Hematopoietic multipotent progenitor cell treated with erythropoietin and hydrocortisone succinate and interleukin-3 and kit ligand, for 15 days (in vitro differentiated cells): ENCODE results near the gene MOCS1.
"Not testable (repeated sequence)": the region's sequence is repeated elsewhere in the genome, so short reads cannot be mapped to it uniquely, and the experiment has no call there.

Experiments used
- DNase-seq: peaks from one replicate; pipeline ENCODE4 v3.0.0-alpha.2; 2015; ENCODE audit warnings: low spot score

Gene MOCS1

DNA sequence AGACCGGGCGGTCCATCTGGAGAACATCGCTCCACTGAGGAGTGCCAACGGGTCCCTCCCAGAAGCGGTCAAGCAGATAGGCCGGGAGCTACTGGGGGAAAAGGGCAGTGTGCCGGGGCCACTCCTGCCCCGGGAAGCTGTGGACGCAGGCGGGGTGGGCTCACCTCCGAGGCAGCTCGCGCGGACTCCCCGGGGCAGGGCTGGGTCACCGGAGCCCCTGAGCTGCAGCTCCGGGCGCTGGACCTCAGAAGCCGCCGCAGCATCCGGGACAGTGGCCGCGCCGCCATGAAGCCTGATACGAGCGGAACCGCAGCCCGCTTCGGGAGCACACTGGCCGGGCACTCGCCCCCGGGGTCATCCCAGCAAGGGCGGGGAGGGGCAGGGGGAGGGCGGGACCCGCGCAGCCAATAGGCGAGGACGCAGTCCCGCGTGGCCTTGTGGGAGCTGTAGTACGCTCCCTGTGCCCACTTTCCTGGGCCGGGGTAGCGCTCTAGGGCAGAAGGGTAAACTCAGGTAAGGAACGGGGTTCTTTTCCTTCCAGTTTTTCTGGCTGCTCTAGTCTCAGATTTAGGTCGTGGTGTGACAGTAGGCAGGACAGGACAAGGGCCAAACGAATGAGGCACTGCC, at the start of gene MOCS1:
Gene MOCS1 (minus strand): TSS at position 332 of the 627 bp plus-strand sequence. CDS start 45 bp downstream, at position 287.
- no peak for DNase-seq

DNA sequence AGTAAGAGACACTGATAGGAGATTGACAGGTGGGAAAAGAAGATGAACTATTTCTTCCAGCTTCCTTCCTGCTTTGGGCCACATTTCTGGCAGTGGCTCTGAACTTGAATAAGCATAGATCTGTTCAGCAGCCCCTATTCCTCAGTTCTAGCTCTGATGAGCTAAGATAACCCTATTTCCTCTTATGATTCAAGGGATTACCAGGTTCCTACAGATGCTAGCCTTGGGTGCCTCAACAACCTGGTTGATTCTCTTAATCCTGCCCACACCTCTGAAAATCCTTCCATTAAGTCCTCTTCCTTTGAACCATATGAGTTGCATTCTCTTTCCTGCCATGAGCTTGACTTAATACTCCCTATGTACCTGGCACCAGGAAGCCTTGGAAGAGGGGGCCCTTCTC, 49.8 kb upstream of the MOCS1 start:
- DNase-seq: no peak

DNA sequence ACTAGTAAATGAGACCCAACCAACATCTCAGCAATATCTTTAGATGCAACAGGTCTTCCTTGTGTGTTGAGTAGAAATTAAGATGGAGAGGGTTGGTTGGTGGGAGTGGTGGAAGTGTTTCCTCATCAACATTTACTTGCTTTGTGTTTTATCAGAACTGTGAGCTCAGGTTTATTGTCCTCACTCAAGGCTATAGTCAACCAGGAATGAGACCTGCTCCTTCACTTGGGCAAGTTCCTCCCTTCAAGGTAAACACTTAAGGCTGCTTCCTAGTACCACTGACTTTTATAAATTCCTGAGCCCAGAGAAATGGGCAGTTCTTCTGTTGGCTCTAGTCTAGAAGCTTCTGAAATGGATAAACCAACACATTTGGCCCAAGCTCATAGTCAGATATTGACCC, 48.9 kb upstream of the MOCS1 start:
- DNase-seq: no peak

DNA sequence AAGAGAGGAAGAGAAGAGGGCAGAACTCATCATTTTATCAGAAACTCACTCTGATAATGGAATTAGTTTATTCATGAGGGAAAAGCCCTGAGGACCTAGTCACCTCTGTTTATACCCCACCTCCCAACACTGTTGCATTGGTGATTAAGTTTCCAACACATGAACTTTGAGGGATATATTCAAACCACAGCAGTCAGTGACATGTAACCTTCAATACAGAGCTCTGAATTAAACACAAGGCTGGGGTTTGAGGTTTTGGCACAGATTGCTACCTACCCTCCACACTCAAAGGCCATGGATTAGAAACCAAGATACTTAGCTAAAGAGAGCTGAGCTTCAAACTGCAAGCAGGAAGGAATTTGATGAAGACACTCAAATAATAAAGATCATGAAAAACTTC, 48.5 kb upstream of the MOCS1 start:
- DNase-seq: no peak

DNA sequence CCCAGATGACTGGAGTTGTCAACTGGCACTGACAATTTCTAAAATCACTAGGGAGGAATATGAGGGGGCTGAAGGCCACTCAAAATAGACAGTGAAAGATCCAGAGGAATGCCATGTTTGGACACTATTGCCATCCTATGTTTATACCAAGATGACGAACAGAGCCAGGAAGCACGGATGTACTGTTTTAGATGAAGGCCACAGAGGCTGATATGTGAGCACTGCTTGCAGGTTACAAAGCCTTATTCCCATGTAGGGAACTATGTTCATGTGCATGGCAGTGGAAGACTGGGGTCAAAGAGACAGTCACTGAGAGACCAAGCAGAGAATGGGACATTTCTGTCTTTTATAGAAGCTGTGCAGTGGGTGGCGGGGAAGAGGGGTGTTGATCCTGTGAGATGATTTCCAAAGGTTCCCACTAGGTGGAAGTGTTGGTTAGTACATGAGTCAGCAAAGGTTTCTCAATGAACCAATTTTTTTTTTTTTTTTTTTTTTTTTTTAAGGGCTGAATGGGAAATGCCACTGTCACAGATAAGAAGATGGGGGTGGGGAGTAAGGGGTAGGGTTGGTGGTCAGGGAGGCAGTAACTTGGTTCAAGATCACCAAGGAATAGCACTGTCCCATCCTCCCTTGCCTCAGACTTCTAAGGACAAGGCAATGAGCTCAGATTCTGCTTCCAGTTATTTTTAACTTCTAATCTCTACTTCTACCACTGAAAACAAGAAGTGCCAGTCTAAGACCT, 46.7 kb upstream of the MOCS1 start:
- DNase-seq: no peak

GRCh38 chr6:39979461-39980328, 45.4 kb upstream of the MOCS1 start:
- DNase-seq: no peak

DNA sequence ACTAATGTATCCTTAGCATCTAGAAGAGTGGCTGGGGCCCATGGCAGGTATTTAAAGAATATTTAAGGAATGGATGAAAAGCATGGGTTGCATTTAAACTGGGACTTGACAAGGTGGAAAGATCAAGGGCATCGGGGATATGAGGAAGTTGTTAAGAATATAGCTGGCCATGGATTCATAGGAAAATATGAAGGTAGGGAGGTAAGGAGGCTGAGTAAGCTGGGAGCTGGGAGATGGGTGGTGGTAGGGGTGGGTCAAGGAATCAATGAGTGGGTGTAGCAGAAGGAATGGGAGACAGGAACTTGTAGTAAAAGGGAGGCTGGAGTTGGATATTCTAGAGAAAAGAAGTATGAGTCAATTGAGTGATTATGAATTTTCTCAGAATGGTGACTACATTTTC, 44.0 kb upstream of the MOCS1 start:
- DNase-seq: no peak

- no peak for DNase-seq
Observed at GRCh38 chr6:39973661-39974060, 39.4 kb upstream of the MOCS1 start.

DNA sequence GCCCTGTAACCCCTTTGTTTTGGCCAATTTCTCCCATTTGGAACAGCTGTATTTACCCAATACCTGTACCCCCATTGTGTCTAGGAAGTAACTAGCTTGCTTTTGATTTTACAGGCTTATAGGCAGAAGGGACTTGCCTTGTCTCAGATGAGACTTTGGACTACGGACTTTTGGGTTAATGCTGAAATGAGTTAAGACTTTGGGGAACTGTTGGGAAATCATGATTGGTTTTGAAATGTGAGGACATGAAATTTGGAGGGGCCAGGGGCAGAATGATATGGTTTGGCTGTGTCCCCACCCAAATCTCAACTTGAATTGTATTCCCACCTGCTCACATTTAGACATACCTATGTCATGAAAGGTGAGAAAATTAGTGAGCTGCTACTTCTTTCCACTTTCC, 38.5 kb upstream of the MOCS1 start:
- not testable (repeated sequence) for DNase-seq

GRCh38 chr6:39971131-39971530, 36.9 kb upstream of the MOCS1 start:
- DNase-seq: not testable (repeated sequence)

GRCh38 chr6:39965751-39966150, 31.5 kb upstream of the MOCS1 start:
- DNase-seq: no peak

- DNase-seq: no peak
Observed at GRCh38 chr6:39964530-39964929, 30.3 kb upstream of the MOCS1 start.

GRCh38 chr6:39964094-39964493, 29.8 kb upstream of the MOCS1 start:
- DNase-seq: no peak

GRCh38 chr6:39962831-39963230, 28.6 kb upstream of the MOCS1 start:
- no peak for DNase-seq

DNA sequence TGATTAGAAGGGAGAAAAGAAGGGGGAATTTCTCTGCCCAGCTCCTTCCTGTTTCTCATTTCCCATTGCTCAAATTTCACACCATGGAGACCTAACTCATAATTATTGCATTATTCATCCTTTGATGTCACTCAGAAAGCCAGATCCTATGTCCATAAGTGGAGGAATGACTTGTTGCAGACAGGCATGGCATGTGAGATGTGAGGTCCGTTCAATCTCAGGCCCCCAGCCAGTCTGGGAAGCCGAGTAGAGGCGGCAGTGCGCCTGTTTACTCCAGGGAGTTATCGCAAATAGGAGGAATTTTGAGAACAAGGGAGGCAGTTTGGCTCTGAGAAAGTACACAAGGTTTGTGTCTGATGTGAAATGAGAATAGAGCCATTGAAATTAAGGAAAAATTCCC, 26.9 kb upstream of the MOCS1 start:
- no peak for DNase-seq

DNA sequence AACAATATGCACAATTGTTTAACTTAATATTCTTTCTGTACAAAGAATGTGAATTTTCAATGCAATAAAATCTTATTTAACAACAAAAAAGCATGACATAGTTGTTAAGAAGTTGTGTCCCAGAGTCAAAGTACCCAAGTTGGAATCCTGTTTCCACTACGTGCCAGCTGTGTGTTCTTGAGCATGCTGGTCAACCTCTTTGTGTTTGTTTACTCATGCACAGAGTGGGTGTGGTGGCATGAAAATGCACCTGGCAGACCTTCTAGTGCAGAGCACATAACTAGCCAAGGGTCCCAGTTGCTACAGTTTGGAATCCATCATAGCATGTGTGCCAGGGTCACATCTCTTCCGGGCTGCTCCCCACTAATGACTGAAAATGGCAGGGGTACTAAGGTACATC, 24.7 kb upstream of the MOCS1 start:
- DNase-seq: no peak

- no peak for DNase-seq
Observed at GRCh38 chr6:39956936-39957335, 22.7 kb upstream of the MOCS1 start.

- no peak for DNase-seq
Observed at GRCh38 chr6:39953076-39953618, 18.9 kb upstream of the MOCS1 start.

- no peak for DNase-seq
Observed at GRCh38 chr6:39952167-39952566, 17.9 kb upstream of the MOCS1 start.

GRCh38 chr6:39951716-39952115, 17.5 kb upstream of the MOCS1 start:
- no peak for DNase-seq

DNA sequence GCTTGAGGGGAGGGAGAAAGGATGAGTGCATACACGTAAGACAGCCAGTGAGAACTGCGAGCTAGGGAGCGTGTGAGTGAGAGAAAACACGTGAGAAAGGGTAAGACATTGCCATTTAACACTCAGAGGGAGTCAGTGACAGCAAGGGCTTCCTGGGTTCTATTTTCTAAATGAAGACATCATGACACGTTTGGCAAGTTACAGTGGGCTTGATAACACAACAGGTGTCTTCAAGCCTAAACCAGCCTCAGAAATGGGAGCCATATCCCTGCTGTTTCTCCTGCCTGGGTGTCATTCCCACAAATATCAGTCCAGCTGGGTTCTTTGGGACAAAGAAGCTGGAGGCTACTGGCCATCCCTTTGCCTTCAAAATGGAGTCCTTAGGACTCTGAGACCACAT, 16.9 kb upstream of the MOCS1 start:
- DNase-seq: no peak

- no peak for DNase-seq
Observed at GRCh38 chr6:39950125-39950720, 16.0 kb upstream of the MOCS1 start.
